ENCODE data around the gene TMOD2.

- TF ChIP-seq CTCF (IDR thresholded peaks at IDR 0.05), result no peak
- TF ChIP-seq ZFX (IDR thresholded peaks at IDR 0.05; ENCODE audit: borderline replicate concordance), result no peak
These were observed 95.2 kb downstream of the TMOD2 start for GRCh38 chr15:51846463-51847230.
